Keratinocyte (primary cell): ENCODE data around the gene AP4B1. TPM values are rescaled to one million over a fixed set of nuclear protein-coding genes. Genes with fewer than 3 reads are reported as not detected.
A peak's percentile ranks its signal among the peaks of the same experiment; 100 is the strongest.

Source experiments
- DNase-seq: peaks from one replicate; pipeline ENCODE4 v3.0.0-alpha.2; 2011; ENCODE audit warnings: low read depth, missing footprints, low spot score
- FAIRE-seq: peaks from 2 replicates; lab custom pipeline; 2011; peaks lifted over from hg19 to GRCh38; lab: Jason Lieb, UNC
- H2AFZ ChIP-seq: 2 replicates; pipeline ENCODE4 v1.6.0; 2012; ENCODE audit warnings: low read length, control low read depth, inconsistent platforms; ENCODE audit not compliant: control insufficient read depth
- H3K27ac ChIP-seq: 2 replicates; pipeline ENCODE4 v1.5.1; 2011; ENCODE audit warnings: low read length; ENCODE audit not compliant: control insufficient read depth, insufficient read depth
- H3K27me3 ChIP-seq: 3 replicates; pipeline ENCODE4 v1.6.0; 2011; ENCODE audit warnings: low read length; ENCODE audit not compliant: control insufficient read depth, insufficient read depth; ENCODE audit errors: extremely low read depth
- H3K36me3 ChIP-seq, 2 experiments: 2 replicates in 1 of 2; 3 replicates in 1 of 2; pipeline ENCODE4 v1.5.1; 2011; ENCODE audit warnings: low read length in 2 of 2, mild to moderate bottlenecking in 1 of 2; ENCODE audit not compliant: control insufficient read depth in 2 of 2, insufficient read depth in 2 of 2; ENCODE audit errors: extremely low read depth in 1 of 2
- H3K4me1 ChIP-seq: 3 replicates; pipeline ENCODE4 v1.5.1; 2011; ENCODE audit warnings: low read length; ENCODE audit not compliant: control insufficient read depth, insufficient read depth; ENCODE audit errors: extremely low read depth
- H3K4me2 ChIP-seq: 3 replicates; pipeline ENCODE4 v1.6.0; 2011; ENCODE audit warnings: low read depth, low read length; ENCODE audit not compliant: control insufficient read depth, insufficient read depth; ENCODE audit errors: extremely low read depth
- H3K4me3 ChIP-seq, 3 experiments: fragments of 200-600 bp in 1 of 3; sonication (generic) in 1 of 3; 2 replicates in 2 of 3; 3 replicates in 1 of 3; pipeline ENCODE4 v1.5.1; 2011 to 2016; ENCODE audit warnings: low read length in 3 of 3, mild to moderate bottlenecking in 3 of 3, control low read depth in 2 of 3, inconsistent platforms in 1 of 3, low read depth in 1 of 3, mixed read lengths in 1 of 3, mixed run types in 1 of 3, moderate library complexity in 1 of 3; ENCODE audit not compliant: control insufficient read depth in 2 of 3, insufficient read depth in 2 of 3; ENCODE audit errors: extremely low read depth in 1 of 3
- H3K79me2 ChIP-seq: 2 replicates; pipeline ENCODE4 v1.6.0; 2012; ENCODE audit warnings: low read length; ENCODE audit not compliant: control insufficient read depth, insufficient read depth
- H3K9ac ChIP-seq: 3 replicates; pipeline ENCODE4 v1.6.0; 2011; ENCODE audit warnings: low read length; ENCODE audit not compliant: control insufficient read depth, insufficient read depth; ENCODE audit errors: extremely low read depth
- H3K9me1 ChIP-seq: 3 replicates; pipeline ENCODE4 v1.6.0; 2011; ENCODE audit warnings: low read length; ENCODE audit not compliant: control insufficient read depth, insufficient read depth; ENCODE audit errors: extremely low read depth
- H3K9me3 ChIP-seq: 2 replicates; pipeline ENCODE4 v1.5.1; 2012; ENCODE audit warnings: low read depth, low read length; ENCODE audit not compliant: control insufficient read depth
- H4K20me1 ChIP-seq: 3 replicates; pipeline ENCODE4 v1.6.0; 2011; ENCODE audit warnings: low read length; ENCODE audit not compliant: control insufficient read depth, insufficient read depth; ENCODE audit errors: extremely low read depth
- EZH2 ChIP-seq: IDR thresholded peaks from one replicate; pipeline ENCODE4 v1.6.1; 2012; ENCODE audit warnings: inconsistent platforms, mild to moderate bottlenecking, low read length, moderate library complexity
- dilution Hi-C: fragments of 300-500 bp; cut with MboI; formaldehyde crosslinking; loops from one replicate; pipeline ENCODE4 v1.7.0; 2020; ENCODE audit warnings: low sequenced_read_pairs; ENCODE audit not compliant: extremely low pct_ligation_motif_present
- polyA plus RNA-seq, 5 experiments: library from polyadenylated mRNA; depleted of rRNA in 3 of 5; stranded (reverse) in 3 of 5; stranded (forward) in 1 of 5; unstranded in 1 of 5; fragments of >200 nt; gene quantifications; 1 replicate in 1 of 5; 2 replicates in 3 of 5; 3 replicates in 1 of 5; pipeline versions ENCODE4 v1.2.1 to v1.2.3, GENCODE V29; 2011 to 2012; ENCODE audit warnings: missing spikeins in 2 of 5, low read depth in 1 of 5, low replicate concordance in 1 of 5
- TF ChIP-seq, protein P1 (sequence below), 3 experiments: IDR thresholded peaks in 1 of 3; conservative IDR thresholded peaks in 1 of 3; optimal IDR thresholded peaks in 1 of 3; 2 replicates in 2 of 3; 3 replicates in 1 of 3; pipeline versions ENCODE3 to v1.5.1; 2011; ENCODE audit warnings: low read length in 3 of 3, mild to moderate bottlenecking in 3 of 3, moderate library complexity in 2 of 3, control low read depth in 1 of 3, inconsistent platforms in 1 of 3; ENCODE audit not compliant: insufficient read depth in 2 of 3; ENCODE audit errors: extremely low read depth in 1 of 3

Gene AP4B1
- polyA plus RNA-seq, 1 donor (not counting 4 experiments of a cell fraction or from before 2014, with no cell fraction given) = 16.5 TPM

DNA sequence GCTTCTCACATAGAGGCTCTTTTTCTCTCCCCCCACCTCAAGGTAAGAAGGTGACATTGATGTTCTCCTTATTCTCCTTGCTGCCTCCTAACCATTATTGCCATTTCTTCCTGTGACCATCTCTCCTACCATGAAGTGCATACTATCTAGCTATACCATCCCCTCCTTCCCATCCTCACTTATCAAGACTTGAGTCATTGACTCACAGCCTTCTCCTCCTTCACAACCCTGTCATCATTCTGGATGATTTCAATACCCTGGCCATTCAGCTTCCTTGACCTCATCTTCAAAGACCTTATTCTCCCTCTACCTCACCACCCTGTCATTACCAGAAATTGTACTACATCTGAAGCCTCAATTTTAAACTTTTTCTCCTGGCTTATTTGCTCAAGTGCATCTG lies 13.6 kb upstream of the AP4B1 start:
- no peaks in the 10 kb centered on the region for H3K36me3 ChIP-seq
- H3K4me3 ChIP-seq = no peak overlapping the region
- H3K9ac ChIP-seq = no peak overlapping the region
- TF ChIP-seq, protein P1, sequence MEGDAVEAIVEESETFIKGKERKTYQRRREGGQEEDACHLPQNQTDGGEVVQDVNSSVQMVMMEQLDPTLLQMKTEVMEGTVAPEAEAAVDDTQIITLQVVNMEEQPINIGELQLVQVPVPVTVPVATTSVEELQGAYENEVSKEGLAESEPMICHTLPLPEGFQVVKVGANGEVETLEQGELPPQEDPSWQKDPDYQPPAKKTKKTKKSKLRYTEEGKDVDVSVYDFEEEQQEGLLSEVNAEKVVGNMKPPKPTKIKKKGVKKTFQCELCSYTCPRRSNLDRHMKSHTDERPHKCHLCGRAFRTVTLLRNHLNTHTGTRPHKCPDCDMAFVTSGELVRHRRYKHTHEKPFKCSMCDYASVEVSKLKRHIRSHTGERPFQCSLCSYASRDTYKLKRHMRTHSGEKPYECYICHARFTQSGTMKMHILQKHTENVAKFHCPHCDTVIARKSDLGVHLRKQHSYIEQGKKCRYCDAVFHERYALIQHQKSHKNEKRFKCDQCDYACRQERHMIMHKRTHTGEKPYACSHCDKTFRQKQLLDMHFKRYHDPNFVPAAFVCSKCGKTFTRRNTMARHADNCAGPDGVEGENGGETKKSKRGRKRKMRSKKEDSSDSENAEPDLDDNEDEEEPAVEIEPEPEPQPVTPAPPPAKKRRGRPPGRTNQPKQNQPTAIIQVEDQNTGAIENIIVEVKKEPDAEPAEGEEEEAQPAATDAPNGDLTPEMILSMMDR (optimal IDR thresholded peaks at IDR 0.05 in 1 of 3, IDR thresholded peaks at IDR 0.05 in 1 of 3, conservative IDR thresholded peaks at IDR 0.05 in 1 of 3; ENCODE audit: extremely low read depth in 1 of 3, insufficient read depth in 2 of 3, low read length in 3 of 3) = no peak
- TF ChIP-seq EZH2 = no peak
- no peaks in the 10 kb centered on the region for H3K9me3 ChIP-seq
- H4K20me1 ChIP-seq = no peaks in the 10 kb centered on the region
- FAIRE-seq = no peak
- no peaks in the 10 kb centered on the region for H3K9me1 ChIP-seq
- DNase-seq = no peak
- no peak overlapping the region for H3K4me2 ChIP-seq
- peaks cover 4% of the 10 kb centered on the region for H3K4me1 ChIP-seq
- no peak overlapping the region for H3K27ac ChIP-seq
- H3K79me2 ChIP-seq = no peaks in the 10 kb centered on the region
- dilution Hi-C loops = no loop called here
- no peaks in the 10 kb centered on the region for H3K27me3 ChIP-seq
- no peak overlapping the region for H2AFZ ChIP-seq

DNA sequence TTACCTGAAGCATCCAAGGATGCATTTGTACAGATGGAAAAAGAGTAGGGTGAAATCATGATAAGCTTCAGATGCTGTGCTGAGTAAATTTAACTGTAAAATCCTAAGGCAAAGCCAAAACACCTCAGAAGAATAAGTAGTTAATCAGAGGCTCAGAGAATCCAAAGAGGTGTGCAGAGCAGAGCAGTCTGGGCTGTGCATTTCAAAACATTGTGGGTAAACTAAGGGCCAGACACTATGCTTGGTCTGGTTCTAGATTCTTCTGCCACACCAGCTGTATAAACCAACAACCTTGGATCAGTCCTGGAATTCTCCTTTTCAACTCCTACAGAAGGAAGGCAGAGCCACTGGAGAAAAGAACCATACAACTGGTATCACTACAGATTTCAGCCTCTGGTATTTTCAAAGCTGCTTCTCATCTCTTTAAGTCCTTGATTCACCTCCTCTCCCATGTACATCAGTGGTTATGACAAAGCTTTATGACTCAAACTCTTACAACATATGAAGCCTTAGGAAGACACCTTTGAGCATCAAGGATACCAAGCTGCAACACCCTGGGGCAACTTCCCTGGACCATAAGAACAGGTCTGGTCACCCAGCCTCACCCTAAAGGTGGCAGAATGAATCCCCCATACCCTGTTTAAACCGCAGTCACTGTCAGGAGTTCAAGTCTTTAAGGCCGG lies 12.9 kb upstream of the AP4B1 start:
- H3K9ac ChIP-seq = no peak overlapping the region
- no peaks in the 10 kb centered on the region for H4K20me1 ChIP-seq
- H3K9me1 ChIP-seq = no peaks in the 10 kb centered on the region
- no peak overlapping the region for H3K4me2 ChIP-seq
- H3K36me3 ChIP-seq = peaks cover 0 to 4% of the 10 kb centered on the region in 2 experiments
- H3K27ac ChIP-seq = no peak overlapping the region
- no peak overlapping the region for H2AFZ ChIP-seq
- no peak for TF ChIP-seq EZH2
- TF ChIP-seq, protein P1 (optimal IDR thresholded peaks at IDR 0.05 in 1 of 3, IDR thresholded peaks at IDR 0.05 in 1 of 3, conservative IDR thresholded peaks at IDR 0.05 in 1 of 3; ENCODE audit: extremely low read depth in 1 of 3, insufficient read depth in 2 of 3, low read length in 3 of 3) = no peak
- peaks cover 4% of the 10 kb centered on the region for H3K4me1 ChIP-seq
- no peaks in the 10 kb centered on the region for H3K27me3 ChIP-seq
- DNase-seq (peak; percentile 72), FAIRE-seq (no peak)
- H3K79me2 ChIP-seq = no peaks in the 10 kb centered on the region
- dilution Hi-C loops = no loop called here
- no peak overlapping the region for H3K4me3 ChIP-seq
- H3K9me3 ChIP-seq = no peaks in the 10 kb centered on the region
